ENCODE measurements around the gene OR1B1.
"Not testable (repeated sequence)": the region's sequence is repeated elsewhere in the genome, so short reads cannot be mapped to it uniquely, and the experiment has no call there.

The OR1B1 gene

GRCh38 chr9:122657527-122657926 is at the start of gene OR1B1:
Gene OR1B1 (minus strand): TSS chr9:122657627.
- no peak for DNase-seq (ENCODE audit: low read depth in 2 of 2)

GRCh38 chr9:122695696-122696095 is 38.3 kb upstream of the OR1B1 start:
- no peak for DNase-seq (ENCODE audit: low read depth in 2 of 2)

- DNase-seq (ENCODE audit: low read depth in 2 of 2): no peak
These were observed 27.4 kb upstream of the OR1B1 start for GRCh38 chr9:122684851-122685250.

- no peak for DNase-seq (ENCODE audit: low read depth in 2 of 2)
These were observed 15.1 kb upstream of the OR1B1 start for GRCh38 chr9:122672481-122672880.

GRCh38 chr9:122661416-122661815 is 4.0 kb upstream of the OR1B1 start, which contains the start of gene OR1L1:
Gene OR1L1 (plus strand): TSS chr9:122661716. CDS start chr9:122661716, 0 bp downstream.
- DNase-seq (ENCODE audit: low read depth in 2 of 2): no peak

- no peak for DNase-seq (ENCODE audit: low read depth in 2 of 2)
These were observed 1.0 kb downstream of the OR1B1 start for GRCh38 chr9:122656378-122656777.

GRCh38 chr9:122642226-122642625 is 15.2 kb downstream of the OR1B1 start:
- no peak for DNase-seq (ENCODE audit: low read depth in 2 of 2)

- DNase-seq (ENCODE audit: low read depth in 2 of 2): no peak
These were observed 37.4 kb downstream of the OR1B1 start for GRCh38 chr9:122619996-122620395.

- DNase-seq (ENCODE audit: low read depth in 2 of 2): no peak
These were observed 43.1 kb downstream of the OR1B1 start, which contains the start of gene OR1Q1 for GRCh38 chr9:122614362-122614761. Gene OR1Q1 (plus strand): TSS chr9:122614738. CDS start chr9:122614738, 0 bp downstream.

GRCh38 chr9:122609804-122610203 is 47.6 kb downstream of the OR1B1 start:
- no peak for DNase-seq (ENCODE audit: low read depth in 2 of 2)

- DNase-seq (ENCODE audit: low read depth in 2 of 2): no peak
These were observed 50.8 kb downstream of the OR1B1 start for GRCh38 chr9:122606587-122606986.

- no peak for DNase-seq (ENCODE audit: low read depth in 2 of 2)
These were observed 51.7 kb downstream of the OR1B1 start for GRCh38 chr9:122605691-122606090.

- not testable (repeated sequence) for DNase-seq (ENCODE audit: low read depth in 2 of 2)
These were observed 74.1 kb downstream of the OR1B1 start, which contains the start of gene OR1L8 for GRCh38 chr9:122583284-122583683. Gene OR1L8 (minus strand): TSS chr9:122583384. CDS start chr9:122568477, 14,907 bp downstream.

- DNase-seq (ENCODE audit: low read depth in 2 of 2): no peak
These were observed 77.1 kb downstream of the OR1B1 start for GRCh38 chr9:122580360-122580759.

- no peak for DNase-seq (ENCODE audit: low read depth in 2 of 2)
These were observed 77.6 kb downstream of the OR1B1 start for GRCh38 chr9:122579874-122580273.
